GM21717 (cell line): ENCODE results near the gene DNAJC7.

Experiments
- ATAC-seq: cut with Tn5 transposase; IDR thresholded peaks from one replicate; pipeline ENCODE4 v1.9.1; 2021; ENCODE audit warnings: mild to moderate bottlenecking, moderate library complexity; ENCODE audit not compliant: unreplicated experiment

The DNAJC7 gene

GRCh38 chr17:41930009-41930832 lies 87.0 kb downstream of the DNAJC7 start, which contains the start of gene ODAD4:
ODAD4 (plus strand) TSS chr17:41930617; CDS start chr17:41930724, 107 bp downstream.
- peak; percentile 78 for ATAC-seq

DNA sequence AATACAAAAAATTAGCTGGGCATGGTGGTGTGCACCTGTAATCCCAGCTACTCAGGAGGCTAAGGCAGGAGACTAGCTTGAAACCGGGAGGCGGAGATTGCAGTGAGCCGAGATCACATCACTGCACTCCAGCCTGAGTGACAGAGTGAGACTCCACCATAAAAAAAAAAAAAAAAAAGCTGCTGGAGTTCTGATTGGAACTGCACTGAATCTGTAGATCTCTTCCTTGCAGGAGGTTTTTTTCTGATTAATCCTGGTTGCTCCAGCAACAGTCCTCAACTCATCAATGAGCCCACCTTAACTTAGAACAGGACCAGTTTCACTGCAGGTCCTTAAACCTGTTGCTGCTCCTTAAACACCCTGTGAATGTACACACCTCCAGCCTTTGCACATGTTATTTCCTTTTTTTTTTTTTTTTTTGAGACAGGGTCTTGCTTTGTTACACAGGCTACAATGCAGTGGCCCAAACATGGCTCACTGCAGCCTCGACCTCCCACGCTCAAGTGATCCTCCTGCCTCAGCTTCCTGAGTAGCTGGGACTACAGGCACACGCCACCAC lies 88.5 kb downstream of the DNAJC7 start:
- ATAC-seq, result no peak
